Measurements from ENCODE around the gene ATP8B4.
"Not testable (repeated sequence)": the region's sequence is repeated elsewhere in the genome, so short reads cannot be mapped to it uniquely, and the experiment has no call there.

Gene ATP8B4

DNA sequence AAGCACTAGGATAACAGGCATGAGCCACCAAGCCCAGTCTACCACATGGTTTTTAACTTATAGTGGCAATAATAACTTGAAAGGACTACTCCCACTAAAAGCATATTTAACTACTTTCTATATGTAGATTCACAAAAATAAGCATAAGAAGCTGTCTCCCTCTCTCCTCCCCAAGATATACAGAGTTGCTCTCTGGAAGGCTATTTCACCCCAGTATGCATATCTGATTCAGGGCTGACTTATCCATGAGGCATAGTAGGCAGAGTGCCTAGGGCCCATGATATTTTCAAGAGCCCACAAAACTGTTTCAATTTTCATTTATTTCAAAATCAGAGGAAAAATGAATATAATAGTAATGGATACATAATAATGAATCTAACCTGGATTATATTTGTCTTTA lies 20.5 kb downstream of the ATP8B4 start:
- DNase-seq (ENCODE audit: low read depth in 2 of 2) = no peak
- TF ChIP-seq, protein P1, sequence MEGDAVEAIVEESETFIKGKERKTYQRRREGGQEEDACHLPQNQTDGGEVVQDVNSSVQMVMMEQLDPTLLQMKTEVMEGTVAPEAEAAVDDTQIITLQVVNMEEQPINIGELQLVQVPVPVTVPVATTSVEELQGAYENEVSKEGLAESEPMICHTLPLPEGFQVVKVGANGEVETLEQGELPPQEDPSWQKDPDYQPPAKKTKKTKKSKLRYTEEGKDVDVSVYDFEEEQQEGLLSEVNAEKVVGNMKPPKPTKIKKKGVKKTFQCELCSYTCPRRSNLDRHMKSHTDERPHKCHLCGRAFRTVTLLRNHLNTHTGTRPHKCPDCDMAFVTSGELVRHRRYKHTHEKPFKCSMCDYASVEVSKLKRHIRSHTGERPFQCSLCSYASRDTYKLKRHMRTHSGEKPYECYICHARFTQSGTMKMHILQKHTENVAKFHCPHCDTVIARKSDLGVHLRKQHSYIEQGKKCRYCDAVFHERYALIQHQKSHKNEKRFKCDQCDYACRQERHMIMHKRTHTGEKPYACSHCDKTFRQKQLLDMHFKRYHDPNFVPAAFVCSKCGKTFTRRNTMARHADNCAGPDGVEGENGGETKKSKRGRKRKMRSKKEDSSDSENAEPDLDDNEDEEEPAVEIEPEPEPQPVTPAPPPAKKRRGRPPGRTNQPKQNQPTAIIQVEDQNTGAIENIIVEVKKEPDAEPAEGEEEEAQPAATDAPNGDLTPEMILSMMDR (IDR thresholded peaks at IDR 0.05; ENCODE audit: low read depth, low read length) = no peak
- H3K4me3 ChIP-seq (replicated peaks in 1 of 2; ENCODE audit: low read depth in 2 of 2, low read length in 2 of 2) = no peak overlapping the region

DNA sequence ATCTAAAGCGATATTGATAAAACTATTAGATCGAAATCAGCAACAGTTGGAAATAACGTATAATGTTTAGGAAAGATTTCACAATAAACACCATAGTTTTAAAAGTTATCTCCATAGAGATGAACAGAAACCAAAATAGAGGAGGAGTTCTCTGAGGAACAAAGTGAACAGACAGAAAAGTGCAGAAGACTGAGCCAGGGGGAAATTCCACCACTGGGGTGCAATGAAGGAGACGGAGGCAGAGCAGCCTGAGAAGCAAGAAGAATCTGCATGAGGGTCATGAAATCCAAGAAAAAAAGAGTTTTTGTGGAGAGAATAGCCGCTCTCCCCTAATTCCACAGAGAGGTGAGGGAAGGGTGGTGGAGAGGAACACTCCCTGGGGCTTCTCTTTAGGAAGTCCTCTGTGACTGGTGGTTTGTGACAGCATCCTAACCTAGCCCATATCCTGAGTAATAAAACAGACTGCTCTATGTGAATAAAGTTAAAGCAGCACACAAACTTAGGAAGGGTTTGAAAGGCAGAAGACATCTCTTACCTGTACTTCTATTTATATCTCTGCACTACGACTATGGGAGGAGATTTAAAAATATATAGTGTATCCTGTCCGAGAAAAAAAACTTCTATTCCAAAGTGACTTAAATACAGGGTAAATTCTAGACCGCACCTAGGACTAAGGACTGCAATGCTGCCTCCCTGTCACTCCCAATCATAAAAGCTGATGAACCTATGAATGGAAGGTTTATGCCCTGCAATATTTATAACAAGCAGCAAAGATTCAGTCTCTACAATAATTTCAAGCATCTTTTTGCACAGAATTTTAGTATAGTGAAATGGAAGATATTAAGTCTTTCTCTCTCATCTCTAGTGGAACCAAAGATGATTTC lies 22.9 kb downstream of the ATP8B4 start:
- DNase-seq (ENCODE audit: low read depth in 2 of 2) = no peak
- TF ChIP-seq, protein P1 (IDR thresholded peaks at IDR 0.05; ENCODE audit: low read depth, low read length) = no peak
- no peak overlapping the region for H3K4me3 ChIP-seq (replicated peaks in 1 of 2; ENCODE audit: low read depth in 2 of 2, low read length in 2 of 2)

GRCh38 chr15:50089386-50089785 lies 29.6 kb downstream of the ATP8B4 start:
- H3K4me3 ChIP-seq (replicated peaks in 1 of 2; ENCODE audit: low read depth in 2 of 2, low read length in 2 of 2); DNase-seq (ENCODE audit: low read depth in 2 of 2): not testable (repeated sequence)

- TF ChIP-seq, protein P1 (IDR thresholded peaks at IDR 0.05; ENCODE audit: low read depth, low read length) = no peak
- DNase-seq (ENCODE audit: low read depth in 2 of 2) = no peak
- H3K4me3 ChIP-seq (replicated peaks in 1 of 2; ENCODE audit: low read depth in 2 of 2, low read length in 2 of 2) = no peak overlapping the region
Observed at GRCh38 chr15:50084932-50085331, 34.1 kb downstream of the ATP8B4 start.

- no peak overlapping the region for H3K4me3 ChIP-seq (replicated peaks in 1 of 2; ENCODE audit: low read depth in 2 of 2, low read length in 2 of 2)
- TF ChIP-seq, protein P1 (IDR thresholded peaks at IDR 0.05; ENCODE audit: low read depth, low read length) = no peak
- DNase-seq (ENCODE audit: low read depth in 2 of 2) = no peak
Observed at GRCh38 chr15:50083424-50084025, 35.5 kb downstream of the ATP8B4 start.

GRCh38 chr15:50082066-50082465 lies 37.0 kb downstream of the ATP8B4 start:
- DNase-seq (ENCODE audit: low read depth in 2 of 2) = no peak
- TF ChIP-seq, protein P1 (IDR thresholded peaks at IDR 0.05; ENCODE audit: low read depth, low read length) = no peak
- H3K4me3 ChIP-seq (replicated peaks in 1 of 2; ENCODE audit: low read depth in 2 of 2, low read length in 2 of 2) = no peak overlapping the region

DNA sequence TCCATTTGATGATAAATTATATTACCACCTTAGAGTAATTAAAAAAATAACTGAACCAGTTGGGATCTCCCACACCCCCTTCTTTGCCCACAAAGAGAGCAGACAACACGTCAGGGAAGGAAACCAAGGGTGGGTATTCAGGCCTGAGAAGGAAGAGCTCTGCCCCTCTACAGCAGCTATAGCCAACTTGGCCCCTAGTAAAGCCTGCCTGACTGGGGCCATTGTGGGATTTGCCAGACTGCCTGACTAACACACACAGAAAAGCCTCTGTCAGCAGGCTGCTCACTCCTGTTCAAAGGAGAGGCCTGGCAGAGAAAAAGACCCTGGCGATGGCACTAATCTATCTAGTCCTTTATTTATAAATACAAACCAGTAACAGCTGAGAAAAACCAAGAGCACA lies 41.4 kb downstream of the ATP8B4 start:
- no peak for DNase-seq (ENCODE audit: low read depth in 2 of 2)
- no peak overlapping the region for H3K4me3 ChIP-seq (replicated peaks in 1 of 2; ENCODE audit: low read depth in 2 of 2, low read length in 2 of 2)
- TF ChIP-seq, protein P1 (IDR thresholded peaks at IDR 0.05; ENCODE audit: low read depth, low read length) = no peak

Measured in cardiac fibroblast (primary cell).